Measurements from ENCODE around the gene ARID5B.

The ARID5B gene

DNA sequence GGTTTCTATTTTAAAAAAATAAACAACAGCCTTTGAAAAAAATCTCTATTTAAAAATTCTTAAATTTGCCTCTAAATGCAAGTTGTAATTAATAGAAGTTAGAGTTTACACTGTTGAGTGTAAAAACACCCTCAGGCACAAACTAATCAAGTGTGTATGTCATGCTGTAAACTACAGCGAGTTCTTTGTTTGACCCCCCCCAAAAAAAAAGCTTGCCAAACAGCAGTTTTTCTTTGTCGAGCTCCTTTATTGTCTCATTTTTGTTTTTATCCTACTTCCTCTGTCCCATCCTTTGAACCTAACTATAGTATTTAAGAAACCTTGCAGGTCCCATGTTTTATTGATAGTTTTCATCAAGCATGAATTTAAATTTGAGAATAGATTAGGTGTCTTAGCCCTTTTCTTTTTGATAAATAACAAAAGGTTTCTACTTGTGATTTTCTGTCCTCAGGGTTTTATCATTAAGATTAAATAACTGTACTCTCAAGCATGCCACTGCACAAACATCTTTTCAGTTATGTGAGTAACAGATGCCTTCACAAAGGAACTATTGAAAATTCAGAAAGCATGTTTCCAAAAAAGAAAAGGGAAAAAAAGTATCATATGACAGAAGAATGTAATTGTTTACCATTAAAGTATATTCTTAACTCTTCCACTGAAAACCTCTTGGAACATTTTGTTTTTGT, 176.0 kb downstream of the ARID5B start:
- DNase-seq (ENCODE audit: low spot score) = no peak

DNA sequence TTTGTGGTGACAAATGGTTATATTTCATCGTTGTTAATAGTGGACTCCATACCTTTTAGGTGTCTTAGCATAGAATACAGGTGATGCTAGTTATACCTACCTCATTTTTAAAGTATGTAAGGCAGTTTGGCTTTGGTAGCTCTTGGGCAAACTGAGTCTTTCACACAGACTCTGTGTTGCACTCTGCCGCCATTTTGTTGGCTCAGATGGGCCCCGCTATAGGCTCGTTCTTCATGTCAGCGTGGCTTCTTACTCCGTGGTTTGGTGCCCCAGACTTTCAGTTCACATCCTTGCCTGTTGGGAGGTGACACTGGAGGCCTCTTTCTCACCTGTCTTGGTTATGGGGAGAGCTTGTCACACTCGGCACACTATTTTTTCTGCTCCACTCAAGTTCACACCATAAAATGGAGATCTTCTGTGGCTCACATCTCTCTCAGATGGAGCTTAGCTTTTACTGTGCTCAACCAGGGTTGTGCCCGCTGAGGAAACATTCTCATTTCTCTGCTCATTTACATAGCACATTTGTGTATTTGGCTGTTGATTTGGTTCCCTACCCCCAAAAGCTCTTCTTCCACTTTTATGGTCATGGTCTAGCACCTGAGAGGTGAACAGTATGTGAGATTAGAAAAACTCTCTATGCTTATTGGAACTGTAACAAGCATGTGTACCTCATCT, 178.5 kb downstream of the ARID5B start:
- no peak for DNase-seq (ENCODE audit: low spot score)

GRCh38 chr10:62080905-62081304, 179.4 kb downstream of the ARID5B start:
- DNase-seq (ENCODE audit: low spot score) = no peak

- no peak for DNase-seq (ENCODE audit: low spot score)
These were observed 180.1 kb downstream of the ARID5B start for GRCh38 chr10:62081341-62082270.

DNA sequence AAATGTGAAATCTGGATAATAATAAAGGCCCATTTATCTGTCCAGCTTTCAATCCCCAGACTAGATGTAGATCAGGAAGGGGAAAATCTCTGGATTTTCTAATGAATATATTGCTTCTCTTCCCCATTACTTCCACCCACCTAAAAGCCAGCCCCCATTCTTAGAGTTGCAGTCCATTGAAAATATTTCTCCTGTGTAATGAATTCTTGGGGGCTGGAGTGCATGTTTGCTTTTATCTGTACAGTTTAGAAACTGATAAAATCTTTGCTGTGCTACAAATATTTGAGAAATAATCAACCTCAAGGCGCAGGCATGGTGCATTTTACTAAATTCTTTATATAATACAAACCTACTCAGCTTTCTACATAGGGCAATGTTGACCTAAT, 180.8 kb downstream of the ARID5B start:
- DNase-seq (ENCODE audit: low spot score) = no peak

DNA sequence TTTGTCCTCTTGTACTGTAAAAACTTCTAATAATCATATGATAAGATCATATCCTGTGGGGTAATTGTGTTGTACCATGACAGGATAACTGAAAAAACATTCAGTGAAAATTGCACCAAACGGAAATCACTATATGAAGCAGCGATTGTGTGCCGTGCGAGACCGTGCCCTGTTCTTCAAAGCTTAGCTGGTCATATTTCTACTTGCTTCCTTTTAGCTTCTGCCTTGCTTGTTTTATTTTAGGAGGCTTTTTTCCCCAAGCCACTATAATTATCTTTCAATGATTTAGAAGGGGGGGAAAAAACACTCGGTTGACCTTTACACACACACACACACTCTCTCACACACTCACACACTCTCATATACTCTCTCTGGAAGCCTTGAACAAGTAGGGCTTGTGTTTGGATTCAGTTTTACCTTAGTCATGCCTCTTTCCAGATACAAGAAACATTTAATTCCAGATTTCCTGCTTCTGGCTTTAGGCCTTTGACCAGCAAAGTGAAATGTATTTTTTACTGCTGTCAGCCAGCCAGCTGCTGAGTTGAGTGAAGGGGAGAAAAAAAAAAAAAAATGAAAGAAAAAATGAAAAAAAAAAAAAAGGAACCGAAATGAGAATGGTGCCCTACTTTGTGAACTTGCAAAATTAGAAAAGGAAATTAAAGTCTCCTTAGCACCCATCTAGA, 181.4 kb downstream of the ARID5B start:
- DNase-seq (ENCODE audit: low spot score) = no peak

GRCh38 chr10:62083412-62084267, 182.1 kb downstream of the ARID5B start:
- DNase-seq (ENCODE audit: low spot score) = peak; percentile 34

GRCh38 chr10:62084451-62084850, 183.0 kb downstream of the ARID5B start:
- no peak for DNase-seq (ENCODE audit: low spot score)

DNA sequence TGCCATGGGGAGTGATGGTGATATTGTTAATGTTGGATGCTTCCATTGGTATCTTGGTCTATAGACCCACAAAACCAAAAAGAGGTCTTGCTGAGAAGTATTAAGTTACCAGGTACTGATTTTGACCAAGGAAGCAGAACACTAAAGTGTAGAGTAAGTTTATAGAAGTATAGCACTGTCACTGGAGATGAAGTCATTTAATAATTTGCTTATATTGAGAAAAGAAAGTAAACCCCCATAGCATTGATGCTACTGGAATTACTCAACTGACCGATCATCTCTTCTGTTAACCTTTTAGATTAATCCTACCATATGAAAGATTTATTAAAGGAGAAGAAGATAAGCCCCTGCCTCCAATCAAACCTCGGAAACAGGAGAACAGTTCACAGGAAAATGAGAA, 183.9 kb downstream of the ARID5B start:
- DNase-seq (ENCODE audit: low spot score) = no peak

- no peak for DNase-seq (ENCODE audit: low spot score)
These were observed 184.3 kb downstream of the ARID5B start for GRCh38 chr10:62085821-62086220.

GRCh38 chr10:62087329-62087728, 185.8 kb downstream of the ARID5B start:
- no peak for DNase-seq (ENCODE audit: low spot score)

- no peak for DNase-seq (ENCODE audit: low spot score)
These were observed 187.3 kb downstream of the ARID5B start for GRCh38 chr10:62088786-62089185.

- no peak for DNase-seq (ENCODE audit: low spot score)
These were observed 191.0 kb downstream of the ARID5B start for GRCh38 chr10:62092301-62093030.

DNA sequence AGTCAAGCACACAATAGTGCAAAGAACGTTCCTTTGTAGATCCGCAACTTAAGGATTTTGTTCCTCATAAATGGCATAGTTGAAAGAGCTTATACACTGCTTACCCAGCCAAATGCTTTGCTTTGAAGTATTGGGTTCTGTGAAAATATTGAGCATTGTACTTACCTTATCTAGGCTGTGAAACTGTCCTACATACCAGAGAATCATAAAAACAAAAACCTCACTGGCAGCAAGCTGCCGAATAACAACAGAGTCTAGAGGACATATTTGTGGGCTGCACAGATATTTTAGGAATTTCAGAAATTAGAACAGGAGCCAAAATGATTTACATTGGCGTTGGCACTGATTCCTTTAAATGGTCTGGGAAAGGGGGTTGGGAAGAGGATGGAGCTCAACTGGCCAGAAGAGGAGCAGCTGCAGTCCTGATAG, 192.4 kb downstream of the ARID5B start:
- peak; percentile 66 for DNase-seq (ENCODE audit: low spot score)

- DNase-seq (ENCODE audit: low spot score) = peak; percentile 36
These were observed 194.0 kb downstream of the ARID5B start for GRCh38 chr10:62095181-62096122.

DNA sequence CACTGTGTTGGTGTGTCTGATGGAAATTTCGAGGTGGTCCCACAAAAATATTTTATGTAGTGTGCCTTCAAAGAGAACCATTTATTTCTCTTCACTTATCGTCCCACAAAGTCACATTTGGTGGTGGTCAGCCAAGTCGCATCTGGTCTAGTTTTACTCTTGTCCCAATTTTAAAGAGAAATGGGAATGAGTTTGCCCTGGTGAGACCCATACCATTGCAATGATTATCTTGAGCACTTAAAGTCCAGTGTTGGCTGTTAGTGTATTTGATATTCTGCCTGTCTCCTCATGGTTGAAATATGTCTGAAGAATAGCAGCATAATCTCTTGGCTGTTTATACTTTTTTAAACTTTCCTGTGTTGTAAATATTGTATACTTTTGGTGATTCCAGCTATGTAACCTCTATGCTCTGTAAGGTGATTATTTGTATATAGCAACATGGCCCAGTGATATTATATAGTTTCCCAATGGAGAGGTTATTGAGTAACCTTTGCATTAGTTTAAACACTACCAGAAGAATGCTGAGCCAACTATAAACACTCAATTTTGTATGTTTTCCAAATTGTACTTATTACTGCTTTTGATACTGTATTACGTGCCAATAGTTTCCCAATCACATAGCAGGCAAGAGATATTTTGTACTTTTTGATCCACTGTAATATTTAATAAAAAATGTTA, 194.9 kb downstream of the ARID5B start:
- DNase-seq (ENCODE audit: low spot score) = no peak

- DNase-seq (ENCODE audit: low spot score) = no peak
These were observed 197.0 kb downstream of the ARID5B start for GRCh38 chr10:62098278-62099121.

- no peak for DNase-seq (ENCODE audit: low spot score)
These were observed 197.8 kb downstream of the ARID5B start for GRCh38 chr10:62099299-62099698.

Data from AG20443 (cell line).